Stimulated activated CD4-positive, alpha-beta T cell treated with anti-CD3 and anti-CD28 coated beads, Interleukin-2, amount 100 ng/mL, for 48 hours (primary cell): ENCODE results near the gene NFILZ.

Experiments
- DNase-seq, 2 donors: peaks; one replicate each; pipeline ENCODE4 v3.0.0-alpha.2; 2020

The NFILZ gene

DNA sequence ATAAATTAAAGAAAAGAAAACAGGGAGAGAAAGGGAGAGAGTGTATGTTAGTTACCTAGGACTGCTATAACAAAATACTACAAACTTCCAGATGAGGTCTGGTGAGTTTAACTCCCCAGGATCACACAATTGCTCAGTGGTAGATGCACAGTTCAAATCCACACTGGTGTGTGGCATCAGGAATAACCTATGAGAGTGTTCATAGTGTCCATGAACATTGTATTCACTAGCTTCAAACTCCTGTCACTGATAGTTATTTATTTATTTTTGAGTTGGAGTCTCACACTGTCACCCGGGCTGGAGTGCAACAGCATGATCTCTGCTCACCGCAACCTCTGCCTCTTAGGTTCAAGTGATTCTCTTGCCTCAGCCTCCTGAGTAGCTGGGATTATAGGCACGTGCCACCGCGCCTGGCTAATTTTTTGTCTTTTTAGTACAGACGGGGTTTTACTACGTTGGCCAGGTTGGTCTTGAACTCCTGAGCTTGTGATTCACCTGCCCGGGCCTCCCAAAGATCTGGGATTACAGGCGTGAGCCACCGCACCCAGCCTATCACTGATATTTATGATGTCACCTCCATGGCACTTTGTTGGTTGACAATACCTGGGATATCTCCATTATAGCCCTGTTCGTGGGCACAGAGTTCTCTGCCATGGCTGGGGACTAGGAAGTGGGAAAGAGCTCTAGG, at the start of gene NFILZ:
NFILZ (plus strand) TSS at position 638 of the 688 bp plus-strand sequence. CDS start 46,133 bp downstream, outside the sequence.
- DNase-seq: no peak

DNA sequence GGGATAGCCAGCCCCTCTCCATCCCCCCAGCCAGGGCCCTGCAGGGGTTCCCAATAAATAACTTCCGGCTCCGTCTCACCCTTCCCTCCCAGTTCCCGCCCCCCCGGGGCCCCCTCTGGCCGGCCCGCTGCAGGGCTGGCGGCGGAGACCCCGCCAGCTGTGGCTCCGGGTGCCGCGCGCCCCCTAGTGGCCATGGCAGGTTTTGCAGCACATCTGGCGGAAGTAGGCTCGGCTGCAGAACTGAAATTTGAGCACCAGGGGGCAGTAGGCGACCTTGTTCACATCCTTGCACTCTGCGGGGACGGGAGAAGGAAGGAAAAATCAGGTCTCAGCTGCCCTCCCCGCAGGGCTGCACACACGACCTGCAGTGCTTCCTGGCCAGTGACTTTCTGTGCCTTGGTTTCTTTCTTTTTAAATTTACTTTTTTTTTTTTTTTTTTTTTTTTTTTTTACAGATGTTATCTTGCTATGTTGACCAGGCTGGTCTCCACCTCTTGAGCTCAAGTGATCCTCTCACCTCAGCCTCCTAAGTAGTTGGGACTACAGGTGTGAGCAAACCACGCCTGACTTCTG, 49.6 kb upstream of the NFILZ start:
- DNase-seq: peak; percentile 89 to 92

DNA sequence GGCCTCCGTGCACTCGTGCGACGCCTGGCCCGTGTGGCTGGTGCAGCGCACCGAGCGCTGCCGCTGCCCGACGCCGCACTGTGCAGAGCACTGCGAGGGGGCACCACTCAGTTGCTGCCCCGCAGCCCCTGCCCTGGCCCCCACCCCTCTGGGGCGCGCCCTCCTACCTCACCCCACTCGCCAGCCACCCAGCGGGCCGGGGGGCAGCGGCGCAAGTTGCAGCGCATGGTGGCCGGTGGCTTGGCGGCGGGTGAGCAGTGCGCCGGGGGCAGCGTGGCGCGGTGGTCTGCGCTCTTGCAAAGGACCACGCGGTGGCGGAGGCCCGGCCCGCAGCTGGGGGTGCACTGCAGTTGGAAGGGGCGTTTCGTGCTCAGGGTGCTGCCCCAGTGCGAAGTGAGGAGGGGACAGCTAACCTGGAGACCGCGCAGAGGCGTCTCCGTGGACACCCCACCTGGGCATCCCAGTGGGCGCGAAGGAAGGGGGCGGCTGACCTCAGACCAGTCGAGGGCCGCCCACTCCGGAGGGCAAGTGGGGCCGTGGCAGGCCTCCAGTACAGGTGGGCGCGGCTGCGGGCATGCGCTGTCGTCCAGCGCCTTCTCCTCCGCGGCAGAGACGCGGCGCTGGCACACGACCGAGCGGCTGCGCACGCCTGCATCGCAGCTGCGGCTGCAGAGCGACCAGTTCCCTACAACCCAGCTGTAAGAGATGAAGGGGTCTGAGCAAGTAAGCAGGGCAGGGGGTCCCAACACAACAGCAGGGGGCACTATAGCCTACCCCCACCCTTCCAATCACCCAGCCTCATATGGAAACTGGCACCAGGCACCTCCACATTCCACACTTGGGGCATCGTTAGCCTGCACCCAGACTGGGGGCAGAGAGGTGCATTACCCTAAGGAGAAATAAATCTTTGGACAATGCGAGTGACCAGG, 45.2 kb upstream of the NFILZ start:
- no peak for DNase-seq

GRCh38 chr19:8585894-8586750, 44.3 kb upstream of the NFILZ start:
- DNase-seq: peak; percentile 59 to 65

DNA sequence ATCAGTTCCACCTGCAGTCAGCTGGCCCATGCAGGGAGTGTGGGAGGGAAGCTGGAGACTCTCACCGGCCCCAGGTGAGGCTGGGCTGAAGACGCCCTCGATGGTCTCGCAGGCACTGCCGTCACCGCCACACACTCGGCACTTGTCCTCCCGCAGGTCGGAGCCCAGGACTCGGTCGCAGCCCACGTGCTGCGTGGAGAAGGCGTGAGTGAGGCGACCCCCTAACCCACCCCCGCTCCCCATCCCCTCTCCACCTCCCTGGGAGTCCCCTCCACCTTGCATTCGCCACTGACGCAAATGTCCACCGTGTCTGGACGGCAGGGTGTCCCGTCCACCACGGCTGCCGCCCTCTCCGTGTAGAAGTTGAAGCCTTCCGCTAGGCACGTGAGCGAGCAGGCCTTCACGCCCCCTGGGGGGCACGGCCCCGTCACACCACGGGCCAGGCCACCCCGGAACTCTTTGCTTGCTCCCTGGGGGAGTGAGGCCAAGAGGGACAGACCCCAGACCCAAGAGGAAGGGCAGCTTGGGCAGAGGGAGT, 41.2 kb upstream of the NFILZ start:
- DNase-seq: no peak

DNA sequence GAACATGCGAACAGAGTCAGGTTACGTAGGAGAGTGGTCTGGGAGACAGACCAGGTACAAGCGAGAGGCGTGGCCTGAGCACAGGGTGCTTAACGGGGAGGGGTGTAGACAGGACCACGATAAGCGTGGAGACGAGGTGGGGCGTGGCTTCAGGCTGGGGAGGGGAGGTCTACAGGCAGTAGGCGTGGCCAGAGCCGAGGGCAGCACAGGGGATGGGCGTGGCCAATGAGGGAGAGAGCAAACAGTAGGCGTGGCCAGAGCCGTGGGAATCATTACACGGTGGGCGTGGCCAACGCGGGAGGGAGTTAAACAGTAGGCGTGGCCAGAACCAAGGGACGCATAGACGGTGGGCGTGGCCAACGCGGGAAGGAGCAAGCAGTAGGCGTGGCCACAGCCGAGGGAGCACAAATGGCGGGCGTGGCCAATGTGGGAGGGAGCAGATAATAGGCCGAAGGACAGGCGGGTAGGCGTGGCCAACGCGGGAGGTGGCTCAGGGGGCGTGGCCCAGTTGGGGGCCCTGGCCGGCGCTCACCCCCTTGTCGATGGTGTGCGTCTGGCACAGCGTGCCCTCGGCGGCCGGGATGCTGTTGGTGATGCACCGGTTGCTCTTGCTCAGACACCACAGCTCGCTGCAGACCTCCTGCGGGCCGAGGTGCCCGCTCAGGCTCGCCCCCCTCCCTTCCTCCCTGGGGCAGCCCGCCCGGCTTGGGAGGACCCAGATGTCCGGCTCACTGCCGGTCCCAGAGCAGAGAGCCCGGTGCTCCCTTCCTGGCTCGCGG, 38.0 kb upstream of the NFILZ start:
- DNase-seq: peak; percentile 95 to 97

- DNase-seq: no peak
Measured at GRCh38 chr19:8593931-8594330, 36.5 kb upstream of the NFILZ start.

DNA sequence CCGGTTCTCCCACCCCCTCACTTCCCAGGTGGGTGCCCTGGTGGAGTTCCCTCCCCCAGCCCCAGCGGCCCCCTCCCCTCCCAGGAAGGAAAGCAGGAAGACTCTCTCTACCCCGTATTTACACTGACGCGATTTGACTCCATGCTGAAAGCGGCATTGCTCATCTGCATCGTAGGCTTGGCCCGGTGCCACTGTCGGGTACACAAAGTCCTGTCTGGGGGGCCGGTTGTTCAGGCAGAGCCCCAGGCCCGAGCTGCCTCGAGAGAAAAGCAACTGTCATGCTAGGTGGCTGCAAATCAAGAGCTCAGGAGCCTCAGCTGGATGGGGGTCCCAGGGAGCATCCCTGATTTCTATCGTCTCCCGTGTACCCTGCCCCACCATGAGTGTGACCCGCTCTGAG, 34.8 kb upstream of the NFILZ start:
- DNase-seq: no peak

GRCh38 chr19:8596168-8596567, 34.3 kb upstream of the NFILZ start:
- DNase-seq: no peak

GRCh38 chr19:8600064-8600463, 30.4 kb upstream of the NFILZ start:
- DNase-seq: no peak

DNA sequence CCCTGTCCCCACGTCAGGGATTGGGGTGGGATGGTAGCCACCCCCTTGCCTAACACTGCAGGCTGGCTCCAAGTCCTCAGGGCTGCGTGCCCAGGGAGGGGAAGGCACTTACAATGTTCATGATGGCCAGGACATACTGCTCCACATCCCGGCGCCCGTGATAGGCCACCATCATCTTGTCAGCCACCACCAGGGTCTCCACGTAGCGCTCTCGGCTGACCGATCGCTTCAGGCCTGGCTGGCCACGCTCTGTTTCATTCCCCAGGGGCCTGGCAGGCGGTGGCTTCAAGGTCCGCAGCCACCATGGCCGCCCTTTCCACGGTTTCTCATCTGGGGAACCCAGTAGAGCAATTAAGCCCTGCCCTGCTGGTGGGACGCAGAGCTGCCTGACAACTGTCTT, 29.6 kb upstream of the NFILZ start:
- DNase-seq: no peak

DNA sequence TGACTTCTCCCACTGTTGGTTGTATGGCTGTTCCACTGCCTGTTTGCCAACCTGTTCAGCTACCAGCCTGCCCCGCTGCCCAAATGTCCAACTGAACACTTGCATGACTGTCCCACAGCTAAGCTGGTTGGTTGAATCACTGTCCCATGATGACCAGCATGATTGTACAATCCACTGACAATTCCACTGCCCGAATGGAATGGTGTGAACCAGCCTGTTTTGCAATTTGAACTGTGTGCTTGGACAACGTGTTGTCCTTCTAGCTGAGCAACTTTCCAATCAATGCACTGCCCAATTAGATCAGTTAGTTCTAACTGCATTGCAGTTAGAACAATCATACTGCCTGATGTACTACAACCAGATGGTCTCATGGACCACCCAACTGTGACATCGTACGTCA, 28.6 kb upstream of the NFILZ start:
- no peak for DNase-seq

DNA sequence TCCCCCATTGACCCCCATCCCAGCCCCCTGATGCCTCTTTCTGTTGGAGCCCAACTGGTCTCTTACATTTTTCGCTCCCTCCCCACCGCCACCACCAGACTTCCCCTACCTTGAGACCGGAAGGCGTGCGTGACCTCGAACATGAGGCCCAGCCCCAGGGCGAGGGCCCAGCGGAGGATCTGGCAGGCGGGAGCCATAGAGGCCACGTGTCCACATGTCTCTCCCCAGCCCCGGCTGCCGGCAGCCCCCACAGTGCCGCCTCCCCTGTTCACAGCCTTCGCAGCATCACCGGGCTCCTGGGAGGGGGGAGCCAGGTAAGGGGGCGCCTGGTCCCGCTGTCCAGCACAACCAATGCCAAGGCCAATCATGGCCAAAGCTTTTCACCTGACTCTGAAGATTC, 24.9 kb upstream of the NFILZ start:
- no peak for DNase-seq

DNA sequence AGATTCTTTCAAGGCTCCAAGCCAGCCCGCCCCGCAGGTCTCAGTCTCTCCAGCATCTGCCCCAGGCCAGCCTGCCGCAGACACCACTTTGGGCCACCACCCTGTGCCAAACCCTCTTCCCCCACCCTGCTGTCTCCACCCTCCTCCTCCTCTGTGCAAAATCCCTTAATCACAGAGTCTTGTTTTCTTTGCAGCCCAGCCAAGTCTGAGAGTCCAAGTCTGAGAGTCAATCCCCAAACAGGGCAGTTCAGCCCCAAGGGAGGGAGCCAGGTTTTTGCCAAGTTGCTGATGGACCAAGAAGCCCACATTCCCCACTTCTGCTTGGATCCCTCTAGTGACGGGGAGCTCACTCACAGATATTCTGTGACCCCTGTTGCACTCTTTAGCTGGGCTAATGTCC, 23.0 kb upstream of the NFILZ start:
- DNase-seq: no peak

- DNase-seq: no peak
Measured at GRCh38 chr19:8608941-8609278, 21.5 kb upstream of the NFILZ start.

DNA sequence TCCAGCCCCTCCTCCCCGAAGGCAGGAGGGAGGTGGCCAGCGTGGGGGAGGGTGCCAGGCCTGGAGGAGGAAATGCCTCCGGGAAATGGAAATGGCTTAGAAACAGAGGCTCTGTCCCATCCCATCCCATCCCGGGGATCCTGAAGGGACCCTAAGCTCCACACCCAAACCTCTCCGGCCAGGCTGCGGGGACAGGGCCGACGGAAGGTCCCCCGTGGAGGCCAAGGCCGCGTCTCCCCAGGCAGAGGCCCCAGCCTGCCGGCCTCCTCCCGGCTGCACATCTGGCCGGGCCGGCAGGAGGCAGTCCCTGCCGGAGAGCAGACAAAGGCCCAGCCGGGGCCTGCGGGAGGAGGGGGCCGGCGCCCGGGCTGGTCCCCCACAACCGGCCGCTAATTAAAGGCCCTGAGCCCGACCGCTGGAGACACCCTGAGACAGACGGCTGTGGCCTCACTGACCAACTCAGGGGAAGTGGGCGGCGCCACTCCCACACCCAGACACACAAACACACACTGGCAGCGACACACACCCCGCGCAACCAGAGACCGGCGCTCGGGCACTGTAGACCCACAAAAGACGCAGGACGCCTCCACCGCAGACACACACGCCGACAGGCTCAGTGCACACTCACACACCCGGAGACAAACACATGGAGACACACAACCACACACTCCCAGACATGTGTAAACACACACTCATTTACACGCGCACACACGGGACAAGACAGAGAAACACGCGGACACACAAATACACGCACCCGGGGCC, 21.0 kb upstream of the NFILZ start:
- DNase-seq: no peak

DNA sequence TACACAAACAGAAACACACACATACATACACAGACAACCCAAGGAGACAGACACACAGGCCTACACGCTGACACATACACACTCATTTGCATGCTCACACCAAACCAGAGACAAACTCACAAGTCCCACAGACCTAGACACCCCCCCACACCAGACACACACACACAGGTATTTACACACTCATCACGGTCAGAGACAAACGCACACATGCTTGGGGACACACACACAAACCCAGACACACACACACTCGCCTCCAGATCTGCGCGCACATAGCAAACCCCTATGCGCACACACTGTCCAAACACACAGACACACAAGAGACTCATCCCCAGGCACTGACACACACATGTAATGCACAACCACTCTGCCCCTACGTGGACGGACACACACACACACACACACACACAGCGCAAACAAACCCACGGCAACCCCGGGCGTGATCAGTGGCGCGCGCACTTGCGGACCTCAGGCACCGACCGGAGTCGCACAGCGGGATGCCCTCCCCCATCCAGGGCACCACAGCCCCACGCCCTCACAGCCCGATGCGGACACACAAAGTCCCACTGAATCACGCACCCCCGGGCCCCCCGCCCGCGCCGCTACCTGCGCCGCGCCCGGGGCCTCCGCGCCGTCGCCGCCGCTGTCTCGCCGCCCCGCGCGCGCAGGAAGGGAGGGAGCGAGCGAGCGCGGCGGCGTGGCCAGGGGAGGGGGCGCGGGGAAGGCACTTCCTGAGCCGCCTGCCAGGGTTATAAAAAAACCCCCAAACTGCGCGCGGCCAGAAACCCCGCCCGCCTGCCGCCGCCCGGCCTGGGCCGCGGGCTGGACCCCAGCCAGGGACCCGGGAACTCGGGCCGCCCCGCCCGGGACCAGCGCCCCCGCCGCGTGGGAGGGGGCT, 20.1 kb upstream of the NFILZ start, which contains the start of gene ADAMTS10:
ADAMTS10 (minus strand) TSS at position 675 of the 895 bp plus-strand sequence. CDS start 5,005 bp downstream, outside the sequence.
- DNase-seq: peak in 1 of 2 donors; percentile 24

DNA sequence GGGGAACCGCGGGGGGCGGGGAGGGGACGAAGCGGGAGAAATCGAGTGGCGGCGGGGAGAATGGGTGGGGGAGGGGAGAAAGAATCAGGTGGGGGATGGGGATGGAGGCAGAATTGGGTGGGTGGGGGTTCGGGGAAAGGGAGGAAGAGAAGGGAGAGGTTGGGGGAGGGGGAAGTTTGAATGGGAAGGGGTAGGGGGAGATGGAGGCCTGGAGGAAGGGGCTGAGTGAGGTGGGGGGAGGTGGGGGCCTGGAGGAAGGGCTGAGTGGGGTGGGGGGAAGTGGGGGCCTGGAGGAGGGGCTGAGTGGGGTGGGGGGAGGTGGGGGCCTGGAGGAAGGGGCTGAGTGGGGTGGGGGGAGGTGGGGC, 19.5 kb upstream of the NFILZ start:
- no peak for DNase-seq

DNA sequence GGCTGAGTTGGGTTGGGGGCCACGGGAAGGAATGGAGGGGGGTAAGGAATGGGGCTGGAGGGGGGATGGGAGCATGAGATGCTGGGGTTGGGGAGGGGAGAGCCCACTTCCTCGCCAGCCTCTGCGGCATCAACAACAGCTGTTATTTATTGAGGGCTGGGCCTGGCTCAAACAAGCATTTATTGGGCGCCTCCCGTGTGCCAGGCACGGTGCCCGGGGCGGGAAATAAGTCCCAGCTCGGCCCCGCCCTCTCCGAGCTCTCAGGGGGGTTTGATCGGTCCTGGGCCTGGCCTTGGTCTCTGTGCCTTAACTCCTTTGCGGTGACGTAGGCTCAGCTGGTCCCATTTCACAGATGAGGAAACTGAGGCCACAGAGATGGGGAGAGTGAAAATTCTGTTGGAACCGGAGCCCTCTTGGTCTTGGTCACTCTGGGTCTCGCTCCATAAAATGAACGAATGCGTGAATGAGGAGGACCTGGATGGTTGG, 19.0 kb upstream of the NFILZ start:
- no peak for DNase-seq
